GM18519 (cell line): ENCODE data around the gene LIPN.
"Not testable (repeated sequence)": the region's sequence is repeated elsewhere in the genome, so short reads cannot be mapped to it uniquely, and the experiment has no call there.

Source experiments
- ATAC-seq: cut with Tn5 transposase; IDR thresholded peaks from one replicate; pipeline ENCODE4 v1.9.1; 2021; ENCODE audit warnings: mild to moderate bottlenecking, moderate library complexity; ENCODE audit not compliant: unreplicated experiment, low FRiP score

LIPN gene, protein sequence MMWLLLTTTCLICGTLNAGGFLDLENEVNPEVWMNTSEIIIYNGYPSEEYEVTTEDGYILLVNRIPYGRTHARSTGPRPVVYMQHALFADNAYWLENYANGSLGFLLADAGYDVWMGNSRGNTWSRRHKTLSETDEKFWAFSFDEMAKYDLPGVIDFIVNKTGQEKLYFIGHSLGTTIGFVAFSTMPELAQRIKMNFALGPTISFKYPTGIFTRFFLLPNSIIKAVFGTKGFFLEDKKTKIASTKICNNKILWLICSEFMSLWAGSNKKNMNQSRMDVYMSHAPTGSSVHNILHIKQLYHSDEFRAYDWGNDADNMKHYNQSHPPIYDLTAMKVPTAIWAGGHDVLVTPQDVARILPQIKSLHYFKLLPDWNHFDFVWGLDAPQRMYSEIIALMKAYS

DNA sequence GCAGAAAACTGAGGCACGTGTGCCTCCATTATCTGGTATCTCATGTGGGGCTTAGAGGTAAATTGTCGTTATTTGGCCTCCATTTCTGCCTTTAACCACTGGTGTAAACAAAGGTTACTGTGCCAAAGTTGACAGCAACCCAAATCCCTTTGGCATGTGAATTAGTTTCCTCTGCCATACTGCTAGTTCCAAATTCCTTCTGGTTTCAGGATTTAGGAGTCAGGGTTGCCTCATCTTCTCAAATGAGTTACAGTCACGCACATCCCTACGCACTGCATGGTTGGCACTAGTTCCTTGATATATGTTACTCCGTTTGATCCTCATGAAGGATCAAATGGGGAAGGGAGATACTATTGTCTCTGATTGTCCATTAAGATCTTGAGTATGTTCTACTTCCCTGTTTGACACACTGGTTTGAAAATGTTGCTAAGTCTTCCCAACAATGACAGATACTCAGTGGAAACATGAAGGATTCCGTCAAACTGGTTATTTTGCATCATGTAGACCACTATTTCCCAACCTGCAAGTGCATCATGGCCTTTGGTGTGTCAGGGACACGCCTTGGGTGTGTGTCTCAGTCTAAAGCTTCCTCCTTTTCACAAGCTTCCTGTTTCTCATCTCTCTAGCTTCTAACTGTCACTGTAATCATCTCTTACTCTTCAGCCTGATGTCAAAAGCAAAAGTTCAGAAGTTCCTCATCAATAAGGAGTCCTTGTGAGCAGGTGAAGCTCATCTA is at the start of gene LIPN:
TSS of gene LIPN (plus strand) at position 655 of the 736 bp plus-strand sequence. CDS start 1,386 bp downstream, outside the sequence.
- ATAC-seq, result no peak

DNA sequence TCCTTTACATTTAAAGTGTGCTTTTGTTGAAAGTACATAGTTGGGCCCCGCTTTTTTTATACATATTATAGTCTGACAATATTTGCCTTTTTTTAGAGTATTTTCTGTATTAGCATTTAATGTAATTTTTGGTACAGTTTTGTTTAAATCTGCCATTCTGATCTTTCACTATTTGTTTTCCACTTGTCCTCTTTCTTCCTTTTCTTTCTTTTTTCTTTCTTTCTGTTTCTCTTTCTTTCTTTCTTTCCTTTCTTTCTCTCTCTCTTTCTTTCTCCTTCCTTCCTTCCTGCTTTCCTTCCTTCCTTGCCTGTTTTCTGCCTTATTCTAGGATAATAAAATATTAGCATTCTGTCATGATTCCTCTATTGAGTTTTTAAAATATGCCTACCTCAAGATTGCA is 44.3 kb upstream of the LIPN start:
- no peak for ATAC-seq

DNA sequence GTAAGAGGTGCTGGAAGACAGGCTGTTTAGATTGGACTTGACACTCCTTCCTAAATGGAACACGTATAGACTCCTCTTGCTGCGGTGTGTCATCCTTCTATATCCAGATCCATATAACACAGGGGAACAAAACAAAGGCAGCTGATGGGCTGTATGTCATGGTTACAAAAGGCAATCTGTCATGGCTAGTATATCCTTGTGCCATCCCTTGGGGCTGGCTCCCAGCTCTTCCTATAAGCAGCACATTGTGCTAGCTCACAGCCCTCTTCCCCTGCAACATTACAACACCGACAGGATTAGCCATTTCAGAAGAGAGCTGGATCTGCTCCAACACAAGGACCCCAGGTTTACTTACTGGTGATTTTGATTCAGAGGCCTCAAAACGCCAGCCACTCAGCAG is 38.4 kb upstream of the LIPN start:
- ATAC-seq, result no peak

DNA sequence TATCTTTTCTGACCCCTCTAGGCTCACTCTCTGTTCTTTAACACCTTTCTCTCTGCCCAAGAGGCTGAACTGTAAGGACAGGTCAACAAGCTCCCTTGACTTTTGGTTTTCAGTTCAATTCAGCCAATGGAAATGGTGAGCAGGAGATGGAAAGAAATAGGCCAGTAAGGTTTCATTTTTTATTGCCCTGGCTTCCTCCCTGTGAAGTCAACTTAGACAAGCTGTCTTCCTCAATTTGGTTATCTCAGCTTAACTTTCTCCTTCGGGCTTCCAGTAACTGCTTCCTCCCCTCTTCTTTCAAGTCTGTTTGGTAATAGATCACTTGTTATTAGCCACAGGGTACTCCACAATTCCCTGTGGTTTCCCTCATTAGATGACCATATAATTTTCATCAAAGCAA is 34.0 kb upstream of the LIPN start:
- no peak for ATAC-seq

DNA sequence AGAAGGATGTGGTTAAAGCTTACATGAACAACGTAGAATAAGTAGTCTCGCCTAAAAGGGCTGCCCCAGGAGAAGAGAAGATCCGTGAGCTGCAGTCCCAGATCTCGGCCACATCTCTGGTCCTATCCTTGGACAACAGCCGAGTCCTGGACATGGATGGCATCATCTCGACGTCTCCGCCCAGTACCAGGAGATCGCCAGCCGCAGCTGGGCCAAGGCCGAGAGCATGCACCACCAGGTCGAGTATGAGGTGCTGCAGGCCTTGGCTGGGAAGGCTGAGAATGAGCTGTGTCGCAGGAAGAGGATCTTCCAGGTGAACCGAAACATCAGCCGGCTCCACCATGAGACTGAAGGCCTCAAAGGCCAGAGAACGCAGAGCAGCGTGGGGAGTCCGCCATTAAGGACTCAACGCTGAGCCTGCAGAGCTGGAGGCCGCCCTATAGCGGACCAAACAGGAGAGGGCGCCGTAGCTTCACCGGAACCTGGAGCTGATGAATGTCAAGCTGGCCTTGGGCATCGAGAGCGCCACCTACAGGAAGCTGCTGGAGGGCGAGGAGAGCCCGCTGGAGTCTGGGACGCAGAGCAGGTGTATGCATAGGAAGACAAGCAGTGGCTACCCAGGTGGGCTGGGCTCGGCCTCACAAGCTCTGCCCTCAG is 31.6 kb upstream of the LIPN start:
- no peak for ATAC-seq

DNA sequence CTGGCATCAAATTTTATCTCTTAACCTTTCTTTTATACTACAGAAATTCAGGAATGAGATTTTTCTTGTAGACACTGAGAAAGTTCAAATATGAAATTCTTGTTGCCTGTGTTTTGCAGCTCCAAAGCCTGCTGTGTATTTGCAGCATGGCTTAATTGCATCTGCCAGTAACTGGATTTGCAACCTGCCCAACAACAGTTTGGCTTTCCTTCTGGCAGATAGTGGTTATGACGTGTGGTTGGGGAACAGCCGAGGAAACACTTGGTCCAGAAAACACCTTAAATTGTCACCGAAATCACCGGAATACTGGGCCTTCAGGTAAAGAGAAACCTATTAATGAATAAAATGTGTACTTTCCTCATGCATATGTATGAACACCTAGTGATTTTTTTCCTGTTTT is 29.0 kb upstream of the LIPN start:
- no peak for ATAC-seq

DNA sequence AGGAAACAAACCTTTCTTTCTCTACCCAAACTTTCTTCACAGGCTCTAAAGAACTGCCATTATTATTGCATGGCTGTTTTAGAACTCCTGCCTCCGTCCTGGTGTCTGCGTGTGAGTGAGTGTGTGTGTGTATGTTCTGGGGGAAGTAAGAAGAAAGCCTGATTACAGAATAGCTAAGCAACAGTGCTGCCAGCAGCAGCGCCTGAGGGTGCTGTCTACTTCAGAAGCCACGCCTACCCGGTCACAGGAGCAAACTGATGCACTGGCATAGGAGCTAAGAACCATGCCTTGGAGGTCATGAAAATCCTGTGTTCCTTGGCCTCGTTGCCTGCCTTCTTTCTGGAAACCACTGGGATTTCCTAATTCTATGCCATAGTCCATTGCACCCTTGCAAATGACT is 28.5 kb upstream of the LIPN start:
- no peak for ATAC-seq

DNA sequence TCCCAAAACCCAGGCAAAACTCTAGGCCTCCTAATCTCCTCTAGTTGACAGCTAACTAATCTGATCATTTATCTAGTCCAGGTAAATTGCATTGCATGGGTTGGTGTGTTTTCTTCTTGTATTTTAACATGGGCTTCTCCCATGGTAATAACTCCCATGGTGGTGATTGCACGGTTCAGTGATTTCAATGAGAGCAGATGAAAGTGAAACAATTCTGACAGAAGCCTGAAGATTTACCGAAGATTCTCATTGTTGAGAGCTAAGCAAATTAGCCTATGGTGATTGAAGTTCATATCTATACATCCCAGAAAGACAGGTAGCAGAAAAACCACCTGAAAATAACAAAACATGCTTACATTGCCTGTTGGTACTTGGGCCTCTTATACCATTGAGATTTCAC is 26.6 kb upstream of the LIPN start:
- ATAC-seq, result no peak

DNA sequence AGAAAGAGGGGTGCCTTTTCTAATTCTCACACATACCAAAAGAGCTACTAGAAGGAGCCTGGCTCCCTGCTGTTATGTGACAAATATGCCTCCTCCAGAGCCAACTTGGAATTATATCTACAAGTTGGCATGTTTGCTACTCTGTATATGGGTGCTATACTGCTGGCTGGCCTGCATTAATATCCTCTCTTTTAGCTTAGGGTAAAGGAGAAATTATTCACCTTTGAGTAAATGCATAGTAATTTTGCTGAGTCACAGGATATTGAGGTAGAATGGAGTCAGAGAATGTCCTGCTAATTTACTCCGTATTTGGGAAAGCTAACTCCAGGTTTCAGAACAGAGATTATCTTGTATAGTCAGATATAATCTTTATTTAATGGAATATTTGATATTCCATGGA is 24.2 kb upstream of the LIPN start:
- no peak for ATAC-seq

DNA sequence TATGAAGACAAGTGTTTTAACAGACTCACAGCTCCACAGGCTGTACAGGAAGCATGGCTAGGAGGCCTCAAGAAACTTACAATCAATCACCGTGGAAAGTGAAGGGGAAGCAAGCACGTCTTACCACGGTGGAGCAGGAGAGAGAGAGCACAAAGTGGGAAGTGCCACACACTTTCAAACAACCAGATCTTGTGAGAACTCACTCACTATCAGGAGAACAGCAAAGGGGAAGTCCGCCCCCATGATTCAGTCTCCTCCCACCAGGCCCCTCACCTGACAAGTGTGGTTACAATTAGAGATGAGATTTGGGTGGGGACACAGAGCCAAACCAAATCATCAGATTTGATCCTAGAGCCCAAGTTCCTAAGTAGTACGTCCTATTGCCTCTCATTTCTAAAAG is 17.9 kb upstream of the LIPN start:
- not testable (repeated sequence) for ATAC-seq

DNA sequence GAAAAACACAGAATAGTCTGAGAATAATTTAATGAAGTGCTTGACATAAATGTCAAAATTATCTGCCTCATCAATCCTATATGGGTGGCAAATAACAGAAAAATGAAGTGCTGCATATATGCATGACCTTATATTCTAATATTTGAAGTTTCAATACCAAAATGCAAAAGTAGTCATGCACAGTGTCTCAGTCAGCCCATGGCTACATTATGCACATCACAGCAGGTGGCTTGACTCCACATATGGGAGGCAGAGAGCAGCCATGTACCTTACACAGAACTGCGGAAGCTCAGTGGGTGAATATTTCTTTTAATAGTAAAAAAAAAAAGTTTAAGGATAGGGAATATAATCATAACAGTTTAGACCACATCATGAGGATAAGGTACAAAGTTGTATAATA is 17.4 kb upstream of the LIPN start:
- ATAC-seq, result no peak

DNA sequence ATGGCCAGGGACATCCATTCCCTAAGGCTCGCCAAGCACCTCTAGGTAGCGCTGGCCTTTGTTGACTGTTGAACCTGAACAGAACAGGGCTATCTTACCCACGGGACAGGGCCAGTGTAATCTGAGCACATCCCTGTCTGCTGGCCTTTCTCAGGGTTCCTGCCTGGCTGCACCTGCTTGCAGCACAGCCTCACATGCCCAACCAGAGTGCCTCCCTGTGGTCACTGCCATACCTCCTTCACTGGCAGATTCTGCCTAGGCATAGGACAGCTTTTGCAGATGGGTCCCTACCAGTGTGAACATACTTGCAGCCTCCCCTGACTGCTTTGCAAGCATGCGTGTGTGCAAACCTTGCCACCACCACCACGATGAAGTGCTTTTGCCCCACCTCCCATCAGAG is 15.8 kb upstream of the LIPN start:
- ATAC-seq, result no peak

DNA sequence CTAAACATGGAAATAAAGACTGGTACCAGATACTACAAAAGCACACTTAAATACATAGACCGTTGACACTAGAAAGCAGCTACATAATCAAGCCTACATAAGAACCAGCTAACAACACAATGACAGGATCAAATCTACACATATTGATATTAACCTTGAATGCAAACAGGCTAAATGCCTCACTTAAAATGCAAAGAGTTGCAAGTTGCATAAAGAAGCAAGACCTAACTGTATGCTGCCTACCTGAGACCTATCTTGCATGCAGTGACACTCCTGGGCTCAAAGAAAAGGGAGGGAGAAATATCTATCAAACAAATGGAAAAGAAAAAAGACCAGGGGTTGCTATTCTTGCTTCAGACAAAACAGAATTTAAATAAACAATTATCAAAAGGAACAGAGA is 14.2 kb upstream of the LIPN start:
- no peak for ATAC-seq

DNA sequence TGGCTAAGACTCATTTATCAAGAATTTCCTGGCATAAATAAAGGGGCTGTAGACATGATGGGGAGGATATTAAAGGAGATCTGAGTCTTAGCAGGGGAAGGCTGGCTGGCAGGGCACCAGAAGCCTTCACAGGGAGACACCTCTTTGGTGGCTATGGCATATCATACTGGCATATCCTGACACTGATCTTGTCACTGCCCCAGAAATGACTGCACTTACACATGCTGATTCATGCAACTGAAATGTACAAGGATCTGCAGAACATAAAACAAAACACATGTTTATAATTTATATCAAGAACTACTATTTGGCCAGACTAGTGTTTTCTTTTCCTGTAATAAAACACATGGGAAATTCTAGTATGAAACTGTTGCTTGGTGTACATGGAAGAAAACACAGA is 5.5 kb upstream of the LIPN start:
- no peak for ATAC-seq

DNA sequence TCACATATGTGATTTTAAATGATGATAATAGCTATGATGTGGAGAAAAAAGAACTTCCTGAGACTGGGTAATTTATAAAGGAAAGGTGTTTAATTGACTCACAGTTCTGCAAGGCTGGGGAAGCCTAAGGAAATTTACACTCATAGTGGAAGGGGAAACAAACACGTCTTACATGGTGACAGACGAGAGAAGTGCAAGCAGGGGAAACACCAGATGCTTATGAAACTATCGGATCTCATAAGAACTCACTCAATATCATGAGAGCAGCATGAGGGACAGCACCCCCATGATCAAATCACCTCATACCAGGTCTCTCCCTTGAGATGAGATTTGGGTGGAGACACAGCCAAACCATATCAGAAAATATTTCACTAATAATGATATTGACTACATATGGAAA is 4.1 kb upstream of the LIPN start:
- ATAC-seq, result no peak

DNA sequence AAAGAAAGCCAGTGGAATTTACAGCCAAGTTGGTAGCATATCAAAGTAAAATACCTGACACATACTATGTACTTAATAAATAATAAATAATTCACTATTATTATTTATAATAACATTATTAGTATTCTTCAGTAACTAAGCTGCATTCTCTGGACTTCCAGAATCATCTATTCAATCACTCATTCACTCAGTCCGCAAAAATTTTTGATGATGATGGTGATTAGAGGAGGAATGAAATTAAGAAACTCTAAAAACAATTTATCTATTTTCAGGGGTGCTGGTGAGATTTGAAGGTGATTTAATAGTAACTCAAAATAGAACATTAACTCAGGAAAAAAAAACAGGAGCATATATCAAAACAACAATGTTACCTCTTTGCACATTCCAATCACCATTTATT is 3.2 kb upstream of the LIPN start:
- ATAC-seq, result no peak

DNA sequence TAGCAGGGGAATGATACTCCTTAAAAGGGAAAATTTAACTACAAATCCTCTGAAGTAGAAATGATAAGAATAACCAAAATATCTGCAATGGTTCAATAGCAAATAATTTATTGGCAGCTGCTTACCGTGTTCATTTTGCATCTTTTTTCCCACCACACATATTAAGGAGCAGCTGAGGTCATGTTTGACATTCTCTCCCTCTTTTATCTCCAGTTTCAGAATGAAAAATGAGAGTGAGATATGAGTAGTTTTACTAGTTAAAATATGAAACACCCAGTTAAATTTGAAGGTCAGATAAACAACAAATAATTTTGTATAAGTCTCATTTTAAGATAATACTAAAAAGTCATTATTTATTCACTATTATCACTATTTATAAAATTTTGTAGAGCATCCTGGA is 3.1 kb downstream of the LIPN start:
- no peak for ATAC-seq

DNA sequence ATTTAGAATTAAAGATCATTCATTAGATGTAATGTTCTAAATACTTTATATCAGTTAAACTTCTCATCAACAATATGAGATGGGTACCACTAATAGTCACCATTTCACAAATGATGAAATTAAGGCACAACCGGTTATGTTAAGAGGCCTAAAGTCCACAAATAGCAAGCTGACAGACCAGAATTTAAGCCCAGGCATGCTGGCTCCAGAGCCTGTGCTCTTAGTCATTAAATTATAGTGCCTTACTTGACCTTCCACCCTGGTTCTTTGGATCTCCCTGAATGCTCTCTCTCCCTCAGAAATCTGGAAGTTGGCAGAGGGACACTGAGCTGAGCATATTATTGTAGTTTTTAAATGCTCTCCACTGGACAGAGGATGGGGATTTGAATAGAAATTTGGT is 3.6 kb downstream of the LIPN start:
- no peak for ATAC-seq

DNA sequence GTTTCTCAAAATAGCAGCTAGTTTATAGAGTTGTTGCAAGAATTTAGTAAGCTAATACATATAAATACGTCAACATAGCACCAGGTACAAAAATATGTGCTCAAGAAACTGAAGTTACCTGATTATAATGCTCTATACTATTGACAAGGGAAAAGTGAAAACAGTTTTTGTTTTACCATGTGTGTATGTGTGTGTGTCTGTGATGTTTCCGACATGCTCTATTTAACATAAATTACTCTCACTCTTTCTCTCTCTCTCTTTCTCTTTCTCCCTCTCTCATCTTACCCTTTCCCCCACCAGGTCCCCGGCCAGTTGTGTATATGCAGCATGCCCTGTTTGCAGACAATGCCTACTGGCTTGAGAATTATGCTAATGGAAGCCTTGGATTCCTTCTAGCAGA is 4.3 kb downstream of the LIPN start:
- no peak for ATAC-seq

DNA sequence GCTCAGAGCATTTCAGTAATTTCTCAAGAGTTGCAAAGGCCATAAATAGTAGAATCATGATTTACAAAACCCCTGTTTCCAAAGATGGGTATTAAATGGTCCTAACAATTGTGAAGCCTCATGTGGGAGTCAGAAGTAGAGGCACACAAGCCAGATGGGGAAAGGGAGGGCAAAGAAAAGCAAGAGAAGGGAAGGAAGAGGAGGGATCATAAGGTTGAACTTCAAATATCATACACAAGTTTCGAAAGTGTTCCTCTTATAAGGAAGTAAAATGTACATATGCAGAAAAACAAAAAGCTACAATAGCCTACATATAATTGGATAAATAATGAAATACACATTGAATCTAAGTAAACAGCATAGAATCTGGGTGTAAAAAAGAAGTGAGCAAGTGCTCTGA is 6.0 kb downstream of the LIPN start:
- no peak for ATAC-seq

DNA sequence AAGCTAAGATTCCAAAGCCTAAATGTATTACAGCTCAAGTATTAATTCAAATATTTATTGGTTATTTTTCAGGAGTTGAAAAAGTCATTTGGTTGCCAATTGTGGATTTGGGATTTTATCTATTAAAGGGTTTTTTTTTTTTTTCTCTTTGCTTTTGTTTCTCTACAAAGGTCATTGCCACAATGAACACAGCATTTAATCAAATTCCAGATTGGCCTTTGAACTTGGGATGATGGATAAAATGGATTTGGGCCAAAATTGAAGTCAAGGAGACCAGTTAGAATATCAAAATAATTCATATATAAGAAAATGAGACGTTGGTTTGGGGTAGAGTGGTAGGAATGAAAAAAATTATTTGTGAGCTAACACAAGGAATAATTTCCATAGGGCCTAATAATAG is 9.6 kb downstream of the LIPN start:
- ATAC-seq, result no peak

DNA sequence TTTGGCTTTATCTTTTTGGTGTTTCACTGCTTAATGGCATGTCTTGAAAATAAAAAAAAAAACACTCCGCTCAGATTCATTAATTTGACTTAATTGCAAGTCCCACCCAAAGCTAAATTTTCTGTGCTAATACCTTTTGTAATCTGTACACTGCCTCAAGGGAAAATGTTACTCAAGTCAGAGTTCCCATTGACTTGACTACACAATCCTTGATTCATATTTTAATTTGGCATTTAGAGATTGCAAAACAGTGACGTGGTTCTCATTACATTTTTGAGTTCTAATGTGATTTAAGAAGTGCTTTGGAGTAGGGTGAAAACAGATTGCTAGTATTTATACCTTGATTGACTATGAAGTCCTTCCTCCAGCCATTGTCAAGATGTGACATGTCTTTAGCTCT is 21.4 kb downstream of the LIPN start:
- ATAC-seq, result no peak
